B cell (primary cell): ENCODE results near the gene COL4A3.

Experiments
- CTCF ChIP-seq: fragments of 200-600 bp; IDR thresholded peaks from one replicate; pipeline ENCODE4 v1.8.0; 2022; ENCODE audit warnings: antibody characterized with exemption, mild to moderate bottlenecking
- EZH2 ChIP-seq: IDR thresholded peaks from 2 replicates; pipeline ENCODE4 v1.6.1; 2012; ENCODE audit warnings: borderline replicate concordance, low read depth, mild to moderate bottlenecking, moderate library complexity, low read length; ENCODE audit not compliant: insufficient read depth, poor library complexity, severe bottlenecking

DNA sequence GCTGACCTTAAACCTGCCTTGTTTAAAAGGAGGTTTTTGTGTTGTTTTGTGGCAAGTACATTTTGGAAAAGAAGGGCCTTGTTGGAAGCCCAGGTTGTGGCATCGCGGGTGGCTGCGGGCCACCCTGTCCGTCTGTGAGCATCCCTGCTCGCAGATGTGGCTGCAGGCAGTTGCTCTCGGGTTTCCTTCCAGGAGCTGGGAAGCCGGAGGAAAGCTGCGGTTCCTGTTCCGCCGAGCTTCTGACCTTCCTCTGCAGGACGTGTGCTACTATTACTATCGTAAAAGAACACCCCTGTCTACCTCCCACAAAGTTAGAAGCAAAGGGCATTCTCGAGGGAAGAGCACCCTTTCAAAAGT lies 161.4 kb downstream of the COL4A3 start:
- TF ChIP-seq CTCF (no peak), EZH2 (no peak)
